Mesendoderm (in vitro differentiated cells): Measurements from ENCODE around the gene IL15.

Experiments
- DNase-seq: peaks from one replicate; pipeline ENCODE4 v3.0.0; 2013
- H2AK5ac ChIP-seq: 2 replicates; pipeline ENCODE4 v1.6.1; 2013; ENCODE audit warnings: low read length, inconsistent platforms
- H2BK120ac ChIP-seq: 2 replicates; pipeline ENCODE4 v1.6.1; 2013; ENCODE audit warnings: low read depth, mild to moderate bottlenecking, low read length, moderate library complexity, mixed read lengths
- H2BK15ac ChIP-seq: replicated peaks from 2 replicates; pipeline ENCODE4 v1.6.1; 2013; ENCODE audit warnings: low read depth, mild to moderate bottlenecking, moderate library complexity
- H2BK5ac ChIP-seq: 2 replicates; pipeline ENCODE4 v1.6.1; 2013; ENCODE audit warnings: low read length, inconsistent platforms
- H3K18ac ChIP-seq: 2 replicates; pipeline ENCODE4 v1.6.1; 2013; ENCODE audit warnings: mild to moderate bottlenecking, low read length, mixed read lengths
- H3K23ac ChIP-seq: one replicate; pipeline ENCODE4 v1.6.1; 2013; ENCODE audit warnings: low read length
- H3K27ac ChIP-seq: 2 replicates; pipeline ENCODE4 v1.5.1; 2013; ENCODE audit warnings: low read depth, mild to moderate bottlenecking, inconsistent platforms, low read length, moderate library complexity
- H3K27me3 ChIP-seq: 2 replicates; pipeline ENCODE4 v1.6.1; 2013; ENCODE audit warnings: low read length, control low read depth, mild to moderate bottlenecking, inconsistent platforms; ENCODE audit not compliant: insufficient read depth, poor library complexity
- H3K36me3 ChIP-seq: 2 replicates; pipeline ENCODE4 v1.6.1; 2013; ENCODE audit warnings: low read length, inconsistent platforms; ENCODE audit not compliant: control insufficient read depth, insufficient read depth
- H3K4ac ChIP-seq: one replicate; pipeline ENCODE4 v1.6.1; 2013; ENCODE audit warnings: low read depth, mild to moderate bottlenecking, low read length, moderate library complexity
- H3K4me1 ChIP-seq: 2 replicates; pipeline ENCODE4 v1.6.1; 2013; ENCODE audit warnings: low read depth, low read length, inconsistent platforms; ENCODE audit not compliant: control insufficient read depth
- H3K4me2 ChIP-seq: 2 replicates; pipeline ENCODE4 v1.6.1; 2013; ENCODE audit warnings: low read length
- H3K4me3 ChIP-seq: 2 replicates; pipeline ENCODE4 v1.5.1; 2013; ENCODE audit warnings: mild to moderate bottlenecking, low read length
- H3K56ac ChIP-seq: one replicate; pipeline ENCODE4 v1.6.1; 2013; ENCODE audit warnings: low read length
- H3K79me1 ChIP-seq: 2 replicates; pipeline ENCODE4 v1.6.1; 2013; ENCODE audit warnings: low read length, inconsistent platforms
- H3K79me2 ChIP-seq: 2 replicates; pipeline ENCODE4 v1.6.1; 2013; ENCODE audit warnings: mild to moderate bottlenecking, low read length; ENCODE audit not compliant: control insufficient read depth, insufficient read depth
- H3K9ac ChIP-seq: 2 replicates; pipeline ENCODE4 v1.6.1; 2013; ENCODE audit warnings: low read length, inconsistent platforms
- H4K5ac ChIP-seq: one replicate; pipeline ENCODE4 v1.6.1; 2013; ENCODE audit warnings: low read length
- H4K8ac ChIP-seq: one replicate; pipeline ENCODE4 v1.6.1; 2013; ENCODE audit warnings: low read depth, mild to moderate bottlenecking, control low read depth, low read length, moderate library complexity
- WGBS: extraction: QIAGEN DNeasy Blood & Tissue Kit; methylation state at CpG from one replicate; pipeline ENCODE4 v1.1.7; 2013; ENCODE audit warnings: low lambda C conversion rate, missing lambda C conversion rate; ENCODE audit not compliant: insufficient coverage; ENCODE audit errors: extremely low coverage; 5-methylcytosine and 5-hydroxymethylcytosine counted together

The IL15 gene

GRCh38 chr4:141706445-141706844 is 70.1 kb downstream of the IL15 start:
- Histone ChIP-seq H4K8ac (no peak overlapping the region), H3K79me2 (no peaks in the 10 kb centered on the region), H3K4me1 (no peaks in the 10 kb centered on the region), H2BK15ac (no peak overlapping the region), H3K79me1 (no peaks in the 10 kb centered on the region), H3K56ac (no peak overlapping the region), H3K36me3 (no peaks in the 10 kb centered on the region), H2BK120ac (no peak overlapping the region), H3K23ac (no peak overlapping the region), H3K27ac (no peak overlapping the region), H2AK5ac (no peak overlapping the region), H3K27me3 (no peaks in the 10 kb centered on the region), H3K18ac (no peak overlapping the region), H3K9ac (no peak overlapping the region), H4K5ac (no peak overlapping the region), H2BK5ac (no peak overlapping the region), H3K4me3 (no peak overlapping the region), H3K4ac (no peak overlapping the region), H3K4me2 (no peak overlapping the region)
- WGBS = no CpG with 5 or more reads among the region's 3 CpGs
- no peak for DNase-seq

- no peak overlapping the region for H3K23ac ChIP-seq
- no CpG with 5 or more reads among the region's 1 CpG for WGBS
These were observed 74.8 kb downstream of the IL15 start for GRCh38 chr4:141711211-141711610.

GRCh38 chr4:141713185-141713584 is 76.8 kb downstream of the IL15 start:
- H3K27me3 ChIP-seq = no peaks in the 10 kb centered on the region
- peak overlapping the region; percentile 57 for H2BK15ac ChIP-seq
- H3K4ac ChIP-seq = no peak overlapping the region
- no CpG with 5 or more reads among the region's 4 CpGs for WGBS
- no peak overlapping the region for H4K5ac ChIP-seq
- peaks cover 3% of the 10 kb centered on the region for H3K4me1 ChIP-seq
- no peak overlapping the region for H3K56ac ChIP-seq
- H4K8ac ChIP-seq = no peak overlapping the region
- no peak overlapping the region for H3K4me3 ChIP-seq
- H2BK120ac ChIP-seq = no peak overlapping the region
- H3K27ac ChIP-seq = no peak overlapping the region
- H3K36me3 ChIP-seq = no peaks in the 10 kb centered on the region
- no peak overlapping the region for H3K9ac ChIP-seq
- no peak overlapping the region for H3K4me2 ChIP-seq
- peak; percentile 8 for DNase-seq
- no peak overlapping the region for H2AK5ac ChIP-seq
- H3K23ac ChIP-seq = no peak overlapping the region
- H2BK5ac ChIP-seq = no peak overlapping the region
- H3K79me1 ChIP-seq = no peaks in the 10 kb centered on the region
- no peaks in the 10 kb centered on the region for H3K79me2 ChIP-seq
- H3K18ac ChIP-seq = no peak overlapping the region

More at GRCh38 chr4:141711211-141711610, 74.8 kb downstream of the IL15 start:
- H2BK5ac ChIP-seq = no peak overlapping the region
- no peak overlapping the region for H2AK5ac ChIP-seq
- H3K36me3 ChIP-seq = no peaks in the 10 kb centered on the region
- H3K79me1 ChIP-seq = no peaks in the 10 kb centered on the region
- H3K4me2 ChIP-seq = no peak overlapping the region
- H4K8ac ChIP-seq = no peak overlapping the region
- no peak overlapping the region for H3K56ac ChIP-seq
- peak; percentile 24 for DNase-seq
- H3K18ac ChIP-seq = no peak overlapping the region
- H2BK15ac ChIP-seq = no peak overlapping the region
- no peak overlapping the region for H3K4me3 ChIP-seq
- H3K79me2 ChIP-seq = no peaks in the 10 kb centered on the region
- no peak overlapping the region for H4K5ac ChIP-seq
- no peak overlapping the region for H3K4ac ChIP-seq
- no peak overlapping the region for H3K9ac ChIP-seq
- no peaks in the 10 kb centered on the region for H3K27me3 ChIP-seq
- peaks cover 3% of the 10 kb centered on the region for H3K4me1 ChIP-seq
- no peak overlapping the region for H3K27ac ChIP-seq
- no peak overlapping the region for H2BK120ac ChIP-seq

GRCh38 chr4:141713771-141714445 is 77.5 kb downstream of the IL15 start:
- Histone ChIP-seq H4K5ac (no peak overlapping the region), H4K8ac (no peak overlapping the region), H3K4ac (no peak overlapping the region), H2BK15ac (no peak overlapping the region), H3K79me1 (no peaks in the 10 kb centered on the region), H3K18ac (no peak overlapping the region), H3K36me3 (no peaks in the 10 kb centered on the region), H3K9ac (no peak overlapping the region), H3K27ac (no peak overlapping the region), H2BK5ac (no peak overlapping the region), H3K4me2 (no peak overlapping the region), H3K4me3 (no peak overlapping the region), H3K23ac (no peak overlapping the region), H3K79me2 (no peaks in the 10 kb centered on the region), H3K56ac (no peak overlapping the region), H3K27me3 (no peaks in the 10 kb centered on the region), H3K4me1 (peaks cover 3% of the 10 kb centered on the region), H2AK5ac (no peak overlapping the region), H2BK120ac (no peak overlapping the region)
- peak; percentile 83 for DNase-seq
- WGBS = no CpG with 5 or more reads among the region's 3 CpGs

- no peak overlapping the region for H3K4me2 ChIP-seq
- H4K5ac ChIP-seq = no peak overlapping the region
- no peak overlapping the region for H3K23ac ChIP-seq
- no peak overlapping the region for H3K4ac ChIP-seq
- no CpG with 5 or more reads among the region's 1 CpG for WGBS
- no peak overlapping the region for H2BK5ac ChIP-seq
- H3K9ac ChIP-seq = no peak overlapping the region
- no peaks in the 10 kb centered on the region for H3K36me3 ChIP-seq
- H2BK15ac ChIP-seq = no peak overlapping the region
- DNase-seq = no peak
- H3K4me3 ChIP-seq = no peak overlapping the region
- H3K56ac ChIP-seq = no peak overlapping the region
- no peak overlapping the region for H3K27ac ChIP-seq
- H2BK120ac ChIP-seq = no peak overlapping the region
- no peaks in the 10 kb centered on the region for H3K79me2 ChIP-seq
- H2AK5ac ChIP-seq = no peak overlapping the region
- no peak overlapping the region for H3K18ac ChIP-seq
- no peak overlapping the region for H4K8ac ChIP-seq
- no peaks in the 10 kb centered on the region for H3K27me3 ChIP-seq
- no peaks in the 10 kb centered on the region for H3K4me1 ChIP-seq
- H3K79me1 ChIP-seq = no peaks in the 10 kb centered on the region
These were observed 83.2 kb downstream of the IL15 start for GRCh38 chr4:141719585-141719984.

- H4K8ac ChIP-seq = no peak overlapping the region
- H3K36me3 ChIP-seq = no peaks in the 10 kb centered on the region
- H3K79me1 ChIP-seq = no peaks in the 10 kb centered on the region
- no peak overlapping the region for H3K27ac ChIP-seq
- H4K5ac ChIP-seq = no peak overlapping the region
- no peak overlapping the region for H2BK120ac ChIP-seq
- no peak overlapping the region for H3K56ac ChIP-seq
- no peak overlapping the region for H3K4me3 ChIP-seq
- DNase-seq = no peak
- H3K79me2 ChIP-seq = no peaks in the 10 kb centered on the region
- no peak overlapping the region for H3K23ac ChIP-seq
- no peaks in the 10 kb centered on the region for H3K4me1 ChIP-seq
- H3K4ac ChIP-seq = no peak overlapping the region
- no peak overlapping the region for H2BK5ac ChIP-seq
- no peak overlapping the region for H3K4me2 ChIP-seq
- H3K9ac ChIP-seq = no peak overlapping the region
- H3K27me3 ChIP-seq = no peaks in the 10 kb centered on the region
- no peak overlapping the region for H2AK5ac ChIP-seq
- no peak overlapping the region for H3K18ac ChIP-seq
- no peak overlapping the region for H2BK15ac ChIP-seq
These were observed 84.8 kb downstream of the IL15 start for GRCh38 chr4:141721174-141721573.
